EH (cell line): Measurements from ENCODE around the gene XPO4.

Experiments
- DNase-seq: peaks from one replicate; pipeline ENCODE4 v3.0.0-alpha.2; 2015; ENCODE audit warnings: low read depth

Gene XPO4

GRCh38 chr13:20728579-20729311 lies 173.8 kb downstream of the XPO4 start:
- no peak for DNase-seq

DNA sequence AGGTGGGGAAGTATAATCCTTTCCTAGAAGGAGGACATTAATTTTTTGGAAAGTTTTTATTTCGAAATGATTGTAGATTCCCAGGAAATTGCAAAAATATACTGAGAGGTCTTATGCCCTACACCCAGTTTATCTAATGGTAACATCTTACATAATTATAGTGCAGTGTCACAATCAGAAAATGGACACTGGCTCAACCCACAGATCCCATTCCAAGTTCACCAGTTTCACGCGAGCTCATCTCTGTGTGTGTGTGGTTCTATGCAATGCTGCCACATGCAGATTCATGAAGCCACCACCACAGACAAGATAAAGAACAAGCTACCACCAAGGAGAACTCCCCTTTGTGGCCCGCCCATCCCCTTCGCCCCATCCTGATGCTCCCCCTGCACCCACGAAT lies 174.7 kb downstream of the XPO4 start:
- DNase-seq: no peak
